Measurements from ENCODE around the gene WNT9A. TPM values are rescaled to one million over a fixed set of nuclear protein-coding genes. Genes with fewer than 3 reads are reported as not detected.

WNT9A gene
- total and polyA plus RNA-seq, 3 experiments from 2014 or later: 0.07 to 0.13 TPM; not detected in 1

DNA sequence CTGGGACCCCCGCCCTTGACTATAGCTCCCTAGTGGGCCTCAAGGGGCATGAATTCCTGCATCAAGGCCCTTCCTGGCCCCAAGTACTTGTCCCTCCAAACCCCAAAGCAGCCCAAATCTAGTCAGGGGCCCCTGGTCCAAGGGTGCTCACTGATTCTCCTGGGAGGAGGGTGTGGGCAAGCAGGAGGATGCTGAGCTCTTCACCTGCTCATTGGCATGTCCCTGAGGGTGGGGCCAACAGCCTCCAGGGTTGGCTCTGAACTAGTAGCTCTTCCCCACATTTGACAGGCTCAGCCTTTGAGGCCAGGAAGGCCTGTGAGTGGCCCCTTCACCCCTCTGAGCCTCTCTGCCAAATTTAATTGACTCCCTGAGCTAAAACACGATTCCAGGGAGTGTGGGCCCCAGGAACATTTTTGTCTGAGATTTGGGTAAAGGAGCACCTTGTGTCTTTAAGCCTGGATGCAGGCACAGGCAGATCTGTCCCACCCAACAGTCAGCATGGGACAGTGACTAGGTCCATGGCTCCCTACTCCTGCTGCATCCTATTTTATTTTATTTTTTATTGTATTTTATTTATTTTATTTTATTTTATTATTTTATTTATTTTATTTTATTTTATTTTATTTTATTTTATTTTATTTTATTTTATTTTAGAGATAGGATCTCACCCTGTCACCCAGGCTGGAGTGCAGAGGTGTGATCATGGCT, 11.0 kb upstream of the WNT9A start:
- Histone ChIP-seq H3K4me3 (ENCODE audit: low read length) (no peak overlapping the region), H3K27ac (ENCODE audit: low read depth, low read length) (no peak overlapping the region), H3K9me3 (ENCODE audit: low read length) (no peaks in the 10 kb centered on the region), H3K27me3 (ENCODE audit: insufficient read depth, low read length, poor library complexity, severe bottlenecking) (no peaks in the 10 kb centered on the region), H3K36me3 (ENCODE audit: insufficient read depth, low read length) (no peaks in the 10 kb centered on the region), H3K4me1 (ENCODE audit: insufficient read depth, low read length) (no peaks in the 10 kb centered on the region)
- no peak for DNase-seq
- ChIA-PET CTCF (interaction anchor here (0.7 kb wide), 1 partner anchor 476 kb away, joined by 3 read pairs; no protein-coding TSS in a partner anchor), POLR2A (no interaction called here)
- no peak overlapping the region for H3K27ac Mint-ChIP-seq
- peaks cover 3 to 9% (median 6%) of the 10 kb centered on the region in 3 donors for H3K4me1 Mint-ChIP-seq
- peaks cover 0 to 2% (median 0%) of the 10 kb centered on the region in 5 donors for H3K9me3 Mint-ChIP-seq
- H3K36me3 Mint-ChIP-seq: no peaks in the 10 kb centered on the region
- peaks cover 22 to 72% of the 10 kb centered on the region in 2 donors for H3K27me3 Mint-ChIP-seq
- no peak overlapping the region for H3K4me3 Mint-ChIP-seq

DNA sequence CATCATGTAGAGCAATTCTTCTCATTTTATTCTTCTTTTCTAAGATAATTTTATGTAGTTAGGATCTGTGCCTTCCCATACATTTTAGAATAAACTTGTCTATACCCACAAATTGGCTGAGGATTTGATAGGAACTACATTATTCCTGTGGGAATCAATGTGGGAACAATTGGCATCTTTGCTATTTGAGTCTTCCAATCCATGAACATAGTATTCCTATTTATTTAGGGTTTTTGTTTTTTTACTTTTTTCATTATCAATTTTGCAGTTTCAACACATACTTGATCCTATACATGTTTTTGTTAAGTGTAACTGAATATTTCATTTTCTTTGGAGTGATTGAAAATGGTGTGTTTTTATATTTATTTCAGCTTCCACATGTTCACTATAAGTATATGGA, 8.1 kb upstream of the WNT9A start:
- no peaks in the 10 kb centered on the region for H3K9me3 ChIP-seq (ENCODE audit: low read length)
- Mint-ChIP-seq H3K27ac (no peak overlapping the region), H3K27me3 (peaks cover 17 to 59% of the 10 kb centered on the region in 2 donors), H3K4me1 (peaks cover 0 to 6% (median 3%) of the 10 kb centered on the region in 3 donors), H3K9me3 (peaks cover 0 to 2% (median 0%) of the 10 kb centered on the region in 5 donors), H3K36me3 (no peaks in the 10 kb centered on the region), H3K4me3 (no peak overlapping the region)
- no peak for DNase-seq
- no peak overlapping the region for H3K4me3 ChIP-seq (ENCODE audit: low read length)
- POLR2A ChIA-PET: no interaction called here
- no peaks in the 10 kb centered on the region for H3K27me3 ChIP-seq (ENCODE audit: insufficient read depth, low read length, poor library complexity, severe bottlenecking)
- no peaks in the 10 kb centered on the region for H3K36me3 ChIP-seq (ENCODE audit: insufficient read depth, low read length)
- CTCF ChIA-PET: no interaction called here
- no peaks in the 10 kb centered on the region for H3K4me1 ChIP-seq (ENCODE audit: insufficient read depth, low read length)
- H3K27ac ChIP-seq (ENCODE audit: low read depth, low read length): no peak overlapping the region

DNA sequence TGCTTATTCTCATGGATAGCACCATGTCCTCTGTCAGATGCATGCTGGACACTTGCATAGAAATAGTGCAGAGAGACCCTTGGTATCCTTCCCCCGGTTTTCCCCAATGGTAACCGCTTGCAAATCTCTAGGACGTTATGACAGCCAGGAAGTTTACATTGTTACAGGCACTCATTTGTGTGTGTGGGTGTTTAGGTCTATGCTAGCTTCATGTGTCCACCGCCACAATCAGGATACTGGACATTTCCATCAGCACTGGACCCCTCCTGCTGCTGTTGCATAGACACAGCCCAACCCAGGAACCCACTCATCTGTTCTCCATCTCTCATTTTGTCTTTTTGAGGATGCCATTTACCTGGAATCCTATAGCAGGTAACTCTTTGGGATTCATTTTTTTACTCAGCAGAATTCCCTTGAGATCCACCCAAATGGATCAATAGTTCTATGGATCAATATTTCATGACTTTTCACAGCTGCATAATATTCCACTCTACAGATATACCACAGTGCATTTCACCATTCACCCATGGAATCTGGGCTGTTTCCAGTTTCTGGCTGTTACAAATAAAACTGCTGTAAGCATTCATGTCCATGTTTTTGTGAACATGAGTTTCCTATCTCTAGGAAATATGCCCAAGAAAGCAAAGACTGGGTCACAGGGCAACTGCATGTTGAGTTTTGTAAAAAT, 6.6 kb upstream of the WNT9A start:
- no peaks in the 10 kb centered on the region for H3K9me3 ChIP-seq (ENCODE audit: low read length)
- H3K36me3 ChIP-seq (ENCODE audit: insufficient read depth, low read length): no peaks in the 10 kb centered on the region
- DNase-seq: no peak
- no peaks in the 10 kb centered on the region for H3K4me1 ChIP-seq (ENCODE audit: insufficient read depth, low read length)
- Mint-ChIP-seq H3K27ac (peak overlapping the region in 1 of 8 donors; percentile 18), H3K4me1 (peaks cover 0 to 6% (median 3%) of the 10 kb centered on the region in 3 donors), H3K9me3 (peaks cover 0 to 2% (median 0%) of the 10 kb centered on the region in 5 donors), H3K27me3 (peaks cover 16 to 46% of the 10 kb centered on the region in 2 donors), H3K4me3 (no peak overlapping the region), H3K36me3 (no peaks in the 10 kb centered on the region)
- H3K27me3 ChIP-seq (ENCODE audit: insufficient read depth, low read length, poor library complexity, severe bottlenecking): no peaks in the 10 kb centered on the region
- H3K4me3 ChIP-seq (ENCODE audit: low read length): no peak overlapping the region
- POLR2A ChIA-PET: interaction anchor here (0.6 kb wide), 1 partner anchor 784 kb away, joined by 6 read pairs; no protein-coding TSS in a partner anchor
- CTCF ChIA-PET: interaction anchor here (0.8 to 5.5 kb wide), 10 partner anchors 7 to 507 kb away, joined by 3 to 80 read pairs (median 3); no protein-coding TSS in a partner anchor
- no peak overlapping the region for H3K27ac ChIP-seq (ENCODE audit: low read depth, low read length)

DNA sequence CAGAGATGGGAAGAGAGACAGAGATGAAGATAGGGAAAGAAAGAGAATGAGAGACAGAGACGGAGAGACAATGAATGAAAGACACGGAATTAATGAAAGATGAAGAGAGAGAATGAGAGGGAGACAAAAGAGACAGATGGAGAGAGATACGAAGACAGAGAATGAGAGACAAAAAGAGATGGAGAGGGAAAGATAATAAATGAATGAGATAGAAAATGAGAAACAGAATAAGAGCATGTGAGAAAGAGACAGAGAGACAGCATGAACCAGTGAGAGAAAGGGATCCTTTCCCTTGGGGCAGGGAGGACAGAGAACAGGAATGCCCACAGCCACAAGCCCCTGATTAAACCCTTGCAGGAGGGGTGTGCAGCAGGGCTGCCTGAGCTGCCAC, 5.3 kb upstream of the WNT9A start:
- H3K4me1 Mint-ChIP-seq: peaks cover 3 to 8% (median 6%) of the 10 kb centered on the region in 3 donors
- ChIA-PET CTCF (interaction anchor here (0.6 to 5.5 kb wide), 10 partner anchors 9 to 505 kb away, joined by 3 to 80 read pairs (median 4); no protein-coding TSS in a partner anchor), POLR2A (interaction anchor here (0.7 kb wide), 1 partner anchor 187 kb away, joined by 3 read pairs; no protein-coding TSS in a partner anchor)
- H3K9me3 Mint-ChIP-seq: peaks cover 0 to 2% (median 0%) of the 10 kb centered on the region in 5 donors
- peak overlapping the region in 1 of 7 donors; percentile 13 for H3K4me3 Mint-ChIP-seq
- H3K27me3 Mint-ChIP-seq: peaks cover 18 to 48% of the 10 kb centered on the region in 2 donors
- H3K36me3 Mint-ChIP-seq: no peaks in the 10 kb centered on the region
- Histone ChIP-seq H3K9me3 (ENCODE audit: low read length) (no peaks in the 10 kb centered on the region), H3K4me3 (ENCODE audit: low read length) (no peak overlapping the region), H3K27ac (ENCODE audit: low read depth, low read length) (no peak overlapping the region), H3K27me3 (ENCODE audit: insufficient read depth, low read length, poor library complexity, severe bottlenecking) (peaks cover 7% of the 10 kb centered on the region), H3K4me1 (ENCODE audit: insufficient read depth, low read length) (peaks cover 6% of the 10 kb centered on the region), H3K36me3 (ENCODE audit: insufficient read depth, low read length) (no peaks in the 10 kb centered on the region)
- no peak for DNase-seq
- no peak overlapping the region for H3K27ac Mint-ChIP-seq

DNA sequence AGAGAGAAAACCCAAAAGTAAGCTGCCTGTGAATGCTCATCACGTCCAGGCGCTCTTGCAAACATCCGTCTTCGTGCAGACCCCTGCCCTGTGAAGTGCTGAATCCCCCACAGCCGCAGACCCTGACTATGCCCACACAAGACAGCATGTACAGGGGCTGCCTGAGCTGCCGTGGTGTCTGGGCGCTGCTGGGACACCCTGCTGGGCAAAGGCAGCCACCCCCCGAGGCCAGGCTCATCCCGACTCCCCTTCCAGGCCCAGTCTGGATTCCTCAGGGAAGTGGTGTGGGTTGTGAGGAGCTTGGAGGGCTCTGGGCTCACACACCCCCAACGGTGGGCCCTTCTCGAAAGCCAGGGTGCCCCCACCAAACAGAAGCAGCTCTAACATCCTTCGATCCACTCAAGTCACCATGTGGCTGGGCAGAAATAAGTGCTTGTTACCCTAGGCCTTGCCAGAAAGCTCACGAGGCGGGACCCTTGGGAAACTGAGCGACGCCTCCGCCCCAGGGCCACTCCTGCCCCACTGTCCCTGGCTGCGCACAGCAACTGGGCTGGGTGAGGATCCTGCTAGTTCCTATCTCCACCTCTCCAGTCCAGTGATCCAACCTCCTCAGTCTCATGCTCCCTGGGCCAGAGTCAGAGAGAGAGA, 4.8 kb upstream of the WNT9A start:
- Mint-ChIP-seq H3K4me3 (peak overlapping the region in 1 of 7 donors; percentile 13), H3K27me3 (peaks cover 13 to 42% of the 10 kb centered on the region in 2 donors), H3K4me1 (peaks cover 3 to 8% (median 6%) of the 10 kb centered on the region in 3 donors), H3K9me3 (no peaks in the 10 kb centered on the region), H3K36me3 (no peaks in the 10 kb centered on the region), H3K27ac (peak overlapping the region in 1 of 8 donors; percentile 60)
- POLR2A ChIA-PET: no interaction called here
- Histone ChIP-seq H3K36me3 (ENCODE audit: insufficient read depth, low read length) (no peaks in the 10 kb centered on the region), H3K27ac (ENCODE audit: low read depth, low read length) (no peak overlapping the region), H3K4me3 (ENCODE audit: low read length) (no peak overlapping the region), H3K9me3 (ENCODE audit: low read length) (no peaks in the 10 kb centered on the region), H3K4me1 (ENCODE audit: insufficient read depth, low read length) (peaks cover 6% of the 10 kb centered on the region), H3K27me3 (ENCODE audit: insufficient read depth, low read length, poor library complexity, severe bottlenecking) (peaks cover 7% of the 10 kb centered on the region)
- peak in 1 of 5 donors; percentile 41 for DNase-seq
- CTCF ChIA-PET: interaction anchor here (1.0 to 5.5 kb wide), 5 partner anchors 9 to 471 kb away, joined by 3 to 80 read pairs (median 4); no protein-coding TSS in a partner anchor

DNA sequence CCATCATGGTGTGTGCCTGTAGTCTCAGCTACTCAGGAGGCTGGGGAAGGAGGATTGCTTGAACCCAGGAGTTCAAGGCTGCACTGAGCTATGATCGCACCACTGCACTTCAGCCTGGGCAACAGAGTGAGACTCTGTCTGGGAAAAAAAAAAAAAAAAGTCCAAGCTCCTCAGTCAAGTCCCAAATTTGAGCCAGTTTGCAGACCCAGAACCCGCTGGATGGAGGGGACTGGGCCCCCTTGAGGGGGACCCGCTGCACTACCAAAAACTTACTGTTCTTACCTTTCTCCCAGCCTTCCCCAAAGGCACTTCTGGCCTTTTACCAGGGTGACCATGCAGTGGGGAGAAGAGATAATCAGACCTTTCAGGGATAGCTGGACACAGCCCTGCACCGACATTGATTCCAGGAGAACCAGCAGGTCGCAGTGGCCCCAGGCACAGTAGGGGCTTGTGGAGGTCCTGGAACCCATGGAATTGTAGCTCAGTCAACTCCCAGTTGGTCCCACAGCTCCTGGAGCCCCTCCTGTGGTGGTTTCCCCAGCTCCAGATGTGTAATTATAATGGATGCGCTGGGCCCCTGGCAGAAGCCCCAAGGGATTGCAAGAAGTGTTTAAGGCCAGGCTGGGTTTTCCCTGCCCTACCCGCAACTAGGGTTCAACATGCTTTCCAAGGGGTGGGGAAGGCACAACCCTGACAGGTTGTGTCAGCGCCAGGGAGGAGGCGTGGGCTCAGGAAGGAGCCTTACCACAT, 4.1 kb upstream of the WNT9A start:
- peaks cover 5 to 12% (median 6%) of the 10 kb centered on the region in 3 donors for H3K4me1 Mint-ChIP-seq
- peaks cover 6% of the 10 kb centered on the region for H3K4me1 ChIP-seq (ENCODE audit: insufficient read depth, low read length)
- H3K9me3 Mint-ChIP-seq: no peaks in the 10 kb centered on the region
- H3K4me3 ChIP-seq (ENCODE audit: low read length): no peak overlapping the region
- H3K27ac ChIP-seq (ENCODE audit: low read depth, low read length): no peak overlapping the region
- POLR2A ChIA-PET: no interaction called here
- H3K36me3 ChIP-seq (ENCODE audit: insufficient read depth, low read length): no peaks in the 10 kb centered on the region
- H3K27me3 ChIP-seq (ENCODE audit: insufficient read depth, low read length, poor library complexity, severe bottlenecking): peaks cover 10% of the 10 kb centered on the region
- no peaks in the 10 kb centered on the region for H3K36me3 Mint-ChIP-seq
- peak overlapping the region in 1 of 8 donors; percentile 60 for H3K27ac Mint-ChIP-seq
- no peaks in the 10 kb centered on the region for H3K9me3 ChIP-seq (ENCODE audit: low read length)
- H3K27me3 Mint-ChIP-seq: peaks cover 8 to 40% of the 10 kb centered on the region in 2 donors
- H3K4me3 Mint-ChIP-seq: no peak overlapping the region
- peak in 1 of 5 donors; percentile 28 for DNase-seq
- CTCF ChIA-PET: interaction anchor here (1.0 to 5.5 kb wide), 3 partner anchors 10 to 470 kb away, joined by 3 to 80 read pairs (median 6); no protein-coding TSS in a partner anchor

DNA sequence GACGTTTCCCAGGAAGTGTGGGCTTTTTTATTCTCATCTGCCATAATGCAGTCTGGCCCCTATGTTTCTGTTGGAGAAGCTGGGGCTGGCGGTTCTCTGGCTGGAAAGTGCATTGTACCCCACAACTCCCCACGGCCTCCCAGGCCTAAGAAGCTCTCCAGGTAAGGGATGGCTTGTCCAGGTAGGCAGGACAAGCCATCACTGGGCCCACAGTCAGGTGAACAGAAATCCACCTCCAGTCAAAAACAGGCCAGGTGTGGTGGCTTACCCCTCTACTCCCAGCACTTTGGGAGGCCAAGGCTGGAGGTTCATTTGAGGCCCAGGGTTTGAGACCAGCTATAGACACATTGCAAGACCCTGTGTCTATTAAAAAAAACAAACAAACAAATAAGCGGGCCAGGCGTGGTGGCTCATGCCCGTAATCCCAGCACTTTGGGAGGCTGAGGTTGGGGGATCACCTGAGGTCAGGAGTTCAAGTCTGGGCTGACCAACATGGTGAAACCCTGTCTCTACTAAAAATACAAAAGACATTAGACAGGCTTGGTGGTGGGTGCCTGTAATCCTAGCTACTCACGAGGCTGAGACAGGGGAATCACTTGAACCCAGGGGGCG, 3.1 kb upstream of the WNT9A start:
- Histone ChIP-seq H3K9me3 (ENCODE audit: low read length) (no peaks in the 10 kb centered on the region), H3K4me1 (ENCODE audit: insufficient read depth, low read length) (peaks cover 6% of the 10 kb centered on the region), H3K36me3 (ENCODE audit: insufficient read depth, low read length) (no peaks in the 10 kb centered on the region), H3K27me3 (ENCODE audit: insufficient read depth, low read length, poor library complexity, severe bottlenecking) (peaks cover 11% of the 10 kb centered on the region), H3K27ac (ENCODE audit: low read depth, low read length) (no peak overlapping the region), H3K4me3 (ENCODE audit: low read length) (no peak overlapping the region)
- peaks cover 8 to 35% of the 10 kb centered on the region in 2 donors for H3K27me3 Mint-ChIP-seq
- H3K27ac Mint-ChIP-seq: peak overlapping the region in 1 of 8 donors; percentile 66
- peaks cover 10 to 19% (median 12%) of the 10 kb centered on the region in 3 donors for H3K4me1 Mint-ChIP-seq
- H3K36me3 Mint-ChIP-seq: no peaks in the 10 kb centered on the region
- DNase-seq: no peak
- POLR2A ChIA-PET: no interaction called here
- CTCF ChIA-PET: interaction anchor here (1.8 to 5.5 kb wide), 2 partner anchors 11 to 188 kb away, joined by 6 to 80 read pairs; no protein-coding TSS in a partner anchor
- H3K9me3 Mint-ChIP-seq: no peaks in the 10 kb centered on the region
- peak overlapping the region in 1 of 7 donors; percentile 23 for H3K4me3 Mint-ChIP-seq
